HG03469 (cell line): ENCODE measurements around the gene TMEM115.
A peak's percentile ranks its signal among the peaks of the same experiment; 100 is the strongest.

Experiments
- ATAC-seq: cut with Tn5 transposase; IDR thresholded peaks from one replicate; pipeline ENCODE4 v1.9.1; 2021; ENCODE audit warnings: mild to moderate bottlenecking, moderate library complexity, moderate number of reproducible peaks; ENCODE audit not compliant: unreplicated experiment

The TMEM115 gene

GRCh38 chr3:50378024-50378423, 18.7 kb upstream of the TMEM115 start:
- ATAC-seq, result no peak

GRCh38 chr3:50375258-50375931, 16.1 kb upstream of the TMEM115 start:
- ATAC-seq, result no peak

- ATAC-seq, result no peak
Observed at GRCh38 chr3:50374363-50375257, 15.3 kb upstream of the TMEM115 start.

- ATAC-seq, result no peak
Observed at GRCh38 chr3:50373146-50374051, 14.1 kb upstream of the TMEM115 start.

GRCh38 chr3:50372349-50372748, 13.0 kb upstream of the TMEM115 start:
- no peak for ATAC-seq

- ATAC-seq, result no peak
Observed at GRCh38 chr3:50371133-50371685, 11.9 kb upstream of the TMEM115 start.

GRCh38 chr3:50370594-50370993, 11.3 kb upstream of the TMEM115 start:
- no peak for ATAC-seq

GRCh38 chr3:50369012-50369670, 9.8 kb upstream of the TMEM115 start:
- ATAC-seq, result no peak

- no peak for ATAC-seq
Observed at GRCh38 chr3:50365842-50366220, 6.5 kb upstream of the TMEM115 start.

- ATAC-seq, result peak; percentile 52
Observed at GRCh38 chr3:50365080-50365841, 5.9 kb upstream of the TMEM115 start.

GRCh38 chr3:50364573-50365079, 5.3 kb upstream of the TMEM115 start:
- no peak for ATAC-seq

GRCh38 chr3:50359760-50360110, 414 bp upstream of the TMEM115 start:
- no peak for ATAC-seq

GRCh38 chr3:50358355-50358910, 888 bp downstream of the TMEM115 start:
- no peak for ATAC-seq

GRCh38 chr3:50357481-50357880, 1.8 kb downstream of the TMEM115 start:
- no peak for ATAC-seq

- ATAC-seq, result no peak
Observed at GRCh38 chr3:50356553-50356952, 2.8 kb downstream of the TMEM115 start.

GRCh38 chr3:50355829-50356552, 3.3 kb downstream of the TMEM115 start:
- no peak for ATAC-seq

- no peak for ATAC-seq
Observed at GRCh38 chr3:50354850-50355249, 4.5 kb downstream of the TMEM115 start.

GRCh38 chr3:50354186-50354764, 5.0 kb downstream of the TMEM115 start:
- ATAC-seq, result no peak
